Stomach (tissue), 4 donors: ENCODE data around the gene MAPK8IP2.

ENCODE experiments used
- CTCF ChIP-seq, 7 experiments: fragments of 450-650 bp in 4 of 7; fragments of 200-600 bp in 3 of 7; sonication (generic) in 3 of 7; IDR thresholded peaks; one replicate each; pipeline ENCODE4 v1.5.1; 2016 to 2019; ENCODE audit warnings: antibody characterized with exemption in 7 of 7, control low read depth in 2 of 7, mild to moderate bottlenecking in 1 of 7
- EP300 ChIP-seq: sonication (generic); formaldehyde crosslinking; IDR thresholded peaks from one replicate; pipeline ENCODE4 v1.6.1; 2017; ENCODE audit warnings: antibody characterized with exemption
- POLR2A ChIP-seq, 4 donors: fragments of 450-650 bp; IDR thresholded peaks; one replicate each; pipeline ENCODE4 v1.6.1; 2016; ENCODE audit warnings: antibody characterized with exemption in 4 of 4, control low read depth in 2 of 4, mild to moderate bottlenecking in 1 of 4, moderate library complexity in 1 of 4
- POLR2AphosphoS5 ChIP-seq, 3 donors: sonication (generic); formaldehyde crosslinking; IDR thresholded peaks; one replicate each; pipeline ENCODE4 v1.6.1; 2016; ENCODE audit warnings: antibody characterized with exemption in 3 of 3

- TF ChIP-seq POLR2A (IDR thresholded peaks at IDR 0.05): no peak
- TF ChIP-seq CTCF (IDR thresholded peaks at IDR 0.05): peak in 2 of 7 experiments; percentile 13 to 40
- TF ChIP-seq POLR2AphosphoS5 (IDR thresholded peaks at IDR 0.05): peak in 2 of 3 donors; percentile 58 to 76
- TF ChIP-seq EP300: no peak
These were observed 12.8 kb downstream of the MAPK8IP2 start for GRCh38 chr22:50613291-50613981.
